DMS114 treated with DMSO at 0.1 percent for 48 hours (cell line): Measurements from ENCODE around the gene DZIP1.

ENCODE experiments used
- DNase-seq: peaks from one replicate; lab custom pipeline; 2025; ENCODE audit not compliant: unreplicated experiment; lab: John Stamatoyannopoulos, UW

The DZIP1 gene

DNA sequence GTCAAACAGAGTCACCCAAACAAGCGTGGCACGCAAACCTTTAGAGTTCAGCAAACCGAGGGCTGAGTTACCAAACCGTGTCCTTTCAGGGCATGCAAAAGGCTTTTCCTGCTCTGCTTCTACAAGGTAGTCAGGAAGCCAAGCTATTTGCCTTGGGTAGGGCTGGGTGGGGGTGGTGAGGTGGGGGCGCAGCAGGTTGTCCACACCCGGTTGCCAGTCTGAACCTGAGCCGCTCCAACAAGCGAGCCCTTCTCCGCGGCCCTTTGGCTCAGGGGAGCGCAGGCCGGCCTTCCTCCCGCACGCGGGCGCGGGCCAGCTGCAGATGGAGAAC is 92.3 kb downstream of the DZIP1 start:
- DNase-seq, result no peak

DNA sequence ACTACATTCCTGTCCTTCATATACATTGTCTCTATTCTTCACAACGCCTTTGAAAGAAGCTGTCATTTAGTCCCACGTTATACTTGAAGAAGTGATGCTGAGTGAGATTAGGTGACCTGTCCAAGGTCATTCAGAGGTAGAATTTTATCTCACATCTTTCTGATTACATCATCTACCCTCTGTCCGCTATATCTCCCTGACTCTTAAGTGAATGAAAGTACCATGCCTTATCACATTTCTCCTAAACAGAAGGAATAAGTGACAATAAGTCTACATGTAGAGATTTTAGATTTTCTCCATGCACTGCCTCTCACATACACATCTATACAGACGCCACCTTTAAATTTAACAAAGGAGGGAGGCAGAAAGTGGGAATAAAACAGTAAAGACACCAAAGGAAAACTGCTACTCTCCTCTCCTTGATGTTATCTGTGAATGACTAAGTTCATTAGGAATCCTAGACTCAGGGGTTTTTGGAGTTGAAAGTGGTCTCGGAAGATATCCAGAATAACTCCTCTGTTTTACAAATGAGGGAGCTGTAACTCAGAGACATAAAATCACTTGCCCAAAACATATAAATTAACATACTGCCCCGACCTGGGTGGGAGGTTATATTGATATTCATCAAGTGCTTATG is 96.9 kb downstream of the DZIP1 start:
- DNase-seq, result no peak

DNA sequence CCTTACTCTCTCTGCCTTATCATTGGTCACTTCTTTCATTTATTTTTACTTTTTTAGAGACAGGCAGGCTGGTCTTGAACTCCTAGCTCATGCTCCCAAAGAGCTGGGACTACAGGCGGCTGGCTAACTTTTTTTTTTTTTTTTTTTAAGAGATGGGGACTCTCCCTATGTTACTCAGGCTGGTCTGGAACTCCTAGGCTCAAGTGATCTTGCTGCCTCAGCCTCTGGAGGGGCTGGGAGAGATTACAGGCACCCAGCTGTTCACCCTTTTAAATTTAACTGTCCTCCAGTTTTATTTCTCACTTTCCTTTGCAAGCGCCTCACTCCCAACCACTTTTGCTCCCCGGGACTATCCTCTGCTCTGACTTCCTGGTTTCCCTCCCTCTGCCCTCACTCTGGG is 97.6 kb downstream of the DZIP1 start:
- no peak for DNase-seq

DNA sequence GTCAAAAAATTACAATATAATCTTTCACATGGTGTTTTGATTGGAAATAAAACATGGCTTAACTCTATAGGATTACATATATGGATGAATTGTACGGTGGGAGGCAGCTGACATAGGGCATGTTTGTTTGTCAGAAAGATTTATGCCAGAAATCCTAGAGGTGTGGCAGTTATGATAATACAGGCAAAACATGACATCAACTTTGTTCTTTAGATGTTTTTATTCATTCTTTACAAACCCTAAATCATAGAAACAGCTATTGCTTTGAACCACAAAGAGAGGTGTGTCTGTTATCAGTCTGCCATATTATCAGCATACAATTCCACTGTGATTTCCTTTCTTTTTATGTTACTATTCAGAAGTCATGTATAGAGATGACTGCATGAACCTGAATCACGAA is 100.2 kb downstream of the DZIP1 start:
- DNase-seq, result no peak

DNA sequence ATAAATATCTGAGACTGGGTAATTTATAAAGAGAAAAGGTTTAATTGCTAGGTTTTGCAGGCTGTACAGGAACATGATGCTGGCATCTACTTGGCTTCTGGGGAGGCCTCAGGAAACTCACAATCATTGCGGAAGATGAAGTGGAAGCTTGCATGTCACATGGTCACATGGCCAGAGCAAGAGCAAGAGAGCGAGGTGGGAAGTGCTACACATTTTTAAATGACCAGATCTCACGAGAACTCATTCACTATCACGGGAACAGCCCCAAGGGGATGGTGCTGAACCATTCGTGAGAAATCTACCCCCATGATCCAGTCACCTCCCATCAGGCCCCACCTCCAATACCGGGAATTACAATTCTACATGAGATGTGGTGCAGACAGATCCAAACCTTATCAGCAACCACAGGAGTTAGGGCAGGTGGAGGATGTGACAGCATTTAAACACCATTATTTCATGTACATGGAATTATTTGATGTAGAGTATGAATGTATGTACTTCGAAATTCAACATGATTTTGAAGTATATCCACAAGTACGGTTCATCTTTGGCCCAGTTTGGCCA is 102.5 kb downstream of the DZIP1 start:
- no peak for DNase-seq

DNA sequence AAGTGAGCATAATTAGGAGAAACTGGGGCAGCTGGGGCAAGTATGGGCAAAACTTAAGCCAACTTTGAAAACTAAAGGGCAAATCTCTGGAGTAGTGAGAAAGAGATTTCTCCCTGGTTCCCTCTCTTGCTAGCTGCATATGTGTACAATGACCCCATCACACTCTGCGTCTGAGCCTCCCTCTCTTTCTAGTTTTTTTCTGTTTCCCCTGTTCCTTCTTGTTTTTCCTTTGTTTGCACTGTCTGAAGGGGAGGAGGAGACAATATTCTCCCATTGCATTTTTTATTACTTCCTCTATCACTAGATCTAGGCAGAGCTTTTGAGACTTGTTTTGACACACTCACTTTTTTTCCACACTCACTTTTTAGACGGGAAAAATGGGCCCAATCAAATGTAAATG is 103.2 kb downstream of the DZIP1 start:
- no peak for DNase-seq

DNA sequence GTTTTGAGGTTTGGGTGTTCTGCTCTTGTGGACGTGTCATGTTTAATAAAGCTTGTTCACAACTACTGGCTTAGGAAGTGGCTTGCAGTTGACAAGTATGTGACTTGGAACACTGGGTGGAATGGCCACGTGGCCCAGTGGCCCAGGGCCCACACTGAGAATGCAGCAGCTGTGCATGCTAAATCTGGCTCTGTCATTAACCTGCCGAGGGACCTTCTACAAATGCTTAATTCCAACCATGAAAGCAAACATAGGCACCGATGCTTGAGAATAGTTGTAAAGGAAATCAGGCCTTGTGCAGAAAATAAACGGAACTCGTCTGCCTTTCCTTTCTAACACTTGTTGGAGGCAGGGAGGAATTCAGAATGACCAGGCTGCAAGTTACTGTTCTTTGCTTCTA is 103.6 kb downstream of the DZIP1 start:
- DNase-seq, result no peak

DNA sequence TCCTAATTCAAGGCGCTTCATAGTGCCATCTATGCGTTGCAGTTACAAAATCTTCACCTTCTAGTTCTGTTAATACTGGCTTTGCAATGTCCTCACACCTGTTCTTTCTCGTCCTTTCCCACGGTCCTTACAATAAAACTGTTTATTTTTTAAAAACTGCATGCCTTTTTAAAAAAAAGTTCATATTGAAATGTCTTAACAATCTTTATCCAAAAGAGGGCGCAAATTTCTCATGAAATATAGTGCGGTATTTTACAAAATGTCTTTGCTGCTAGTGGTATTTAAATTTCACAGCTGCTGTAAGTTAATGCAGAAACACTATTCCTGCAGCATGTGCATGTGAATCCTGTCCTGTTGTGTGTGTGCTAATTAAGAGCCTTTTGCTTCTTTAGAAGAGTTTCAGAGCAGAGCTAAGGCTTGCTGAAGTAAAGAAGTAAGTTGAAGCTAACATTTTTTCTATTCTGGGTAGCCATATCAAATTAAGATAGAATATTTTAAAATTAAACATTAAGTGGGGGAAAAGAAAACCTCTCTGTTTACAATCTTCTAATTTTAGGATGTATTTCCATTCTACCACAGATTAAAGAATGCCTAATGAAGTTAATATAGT is 107.8 kb downstream of the DZIP1 start:
- DNase-seq, result no peak

DNA sequence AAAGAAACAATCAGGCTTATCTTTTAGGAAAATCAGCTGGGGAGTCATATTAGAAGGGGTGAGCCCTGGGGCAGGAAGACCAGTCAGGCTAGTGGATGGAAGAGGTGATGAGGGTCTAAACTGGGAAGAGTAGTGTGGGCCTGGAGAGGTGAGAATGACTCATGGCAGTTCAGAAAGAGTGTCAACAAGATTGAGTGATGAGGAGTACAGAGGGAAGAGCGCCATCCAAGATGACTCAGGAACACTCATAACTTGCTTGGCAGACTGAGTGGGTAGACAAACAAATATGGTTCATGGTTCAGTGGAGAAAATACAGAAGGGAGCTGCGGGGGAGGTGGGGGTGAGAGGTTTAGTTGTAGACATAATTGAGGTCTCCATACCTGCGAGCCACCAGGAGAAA is 109.3 kb downstream of the DZIP1 start:
- DNase-seq, result no peak

DNA sequence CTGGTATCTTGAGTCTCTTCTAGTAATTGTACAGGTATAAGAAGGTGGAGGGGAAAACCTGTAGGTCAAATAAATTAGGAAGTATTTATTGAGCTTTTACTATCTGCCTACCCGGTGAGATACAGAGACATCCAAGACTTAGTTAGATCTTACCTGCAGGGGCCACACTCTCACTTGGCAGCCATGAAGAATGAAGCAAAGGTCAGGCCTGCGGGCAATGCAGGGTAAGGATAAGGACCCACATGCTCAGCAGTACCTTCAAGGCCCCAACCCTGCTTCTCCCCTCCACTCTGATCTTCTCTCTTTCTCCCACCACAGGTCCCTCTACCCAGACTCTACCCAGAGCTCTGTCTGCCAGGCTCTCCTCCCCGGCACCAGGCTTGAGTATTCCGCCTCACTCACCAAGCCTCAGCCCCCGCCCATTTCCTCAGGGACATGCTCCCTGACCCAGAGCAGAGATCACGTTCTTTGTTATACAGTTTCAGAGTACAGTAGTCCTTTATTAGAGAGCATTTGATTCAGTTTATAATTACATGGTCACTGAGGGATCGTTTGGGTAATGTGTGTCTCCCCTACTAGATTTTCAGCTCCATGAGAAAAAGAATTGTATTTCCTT is 110.9 kb downstream of the DZIP1 start:
- no peak for DNase-seq

DNA sequence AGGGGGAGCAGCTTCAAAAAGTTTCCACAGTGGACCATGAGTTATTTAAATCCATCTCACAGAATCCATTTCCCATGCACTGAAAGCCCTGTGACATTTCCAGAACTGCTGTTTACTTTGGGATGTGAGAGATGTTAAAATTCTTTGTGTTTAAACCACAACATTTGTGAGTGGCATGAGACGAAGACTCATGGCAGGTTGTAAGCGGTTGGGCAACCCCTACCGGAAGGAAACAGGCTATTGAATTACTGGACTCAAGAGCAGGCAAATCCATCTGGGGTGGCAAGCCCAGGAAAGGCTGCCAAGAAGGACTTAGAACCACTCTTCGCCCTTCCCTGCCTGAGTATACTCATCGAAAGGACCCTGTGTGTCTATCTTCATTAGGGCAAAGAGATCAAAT is 114.3 kb downstream of the DZIP1 start:
- DNase-seq, result no peak
